Endometrial microvascular endothelial cells (primary cell): ENCODE data around the gene PFKFB4. TPM values are rescaled to one million over a fixed set of nuclear protein-coding genes. Genes with fewer than 3 reads are reported as not detected.
"Not testable (repeated sequence)": the region's sequence is repeated elsewhere in the genome, so short reads cannot be mapped to it uniquely, and the experiment has no call there.

Source experiments
- in situ Hi-C: cut with HindIII; loops from 2 replicates; pipeline ENCODE4 v1.10.0; 2017; ENCODE audit warnings: low sequenced_read_pairs, low pct_unique_long_range_greater_than_20kb; ENCODE audit errors: inconsistent ontology term
- total RNA-seq: library from RNA; depleted of rRNA; stranded (reverse); fragments of >200 nt; gene quantifications from one replicate; pipeline ENCODE4 v1.2.3, GENCODE V29; 2015; ENCODE audit errors: inconsistent ontology term

PFKFB4 gene
- total RNA-seq, 1 donor from 2014 or later: 3.3 TPM

- in situ Hi-C loops: not testable (repeated sequence)
Observed at GRCh38 chr3:48474031-48474430, 82.6 kb downstream of the PFKFB4 start.

- in situ Hi-C loops: no loop called here
Observed at GRCh38 chr3:48473617-48473952, 83.0 kb downstream of the PFKFB4 start.

- in situ Hi-C loops: no loop called here
Observed at GRCh38 chr3:48472923-48473616, 83.5 kb downstream of the PFKFB4 start.

GRCh38 chr3:48472673-48472922 is 84.0 kb downstream of the PFKFB4 start:
- in situ Hi-C loops: no loop called here

- in situ Hi-C loops: no loop called here
Observed at GRCh38 chr3:48470286-48470685, 86.3 kb downstream of the PFKFB4 start.

- in situ Hi-C loops: no loop called here
Observed at GRCh38 chr3:48469046-48469915, 87.3 kb downstream of the PFKFB4 start.

GRCh38 chr3:48468329-48468731 is 88.3 kb downstream of the PFKFB4 start:
- in situ Hi-C loops: no loop called here

Other genes starting within 250 kb of the PFKFB4 start
- not detected for gene SPINK8, start 223.1 kb downstream of the PFKFB4 start, total RNA-seq
- gene FBXW12, start 184.6 kb downstream of the PFKFB4 start, total RNA-seq: not detected
- 12.2 TPM for gene PLXNB1, start 126.7 kb downstream of the PFKFB4 start, total RNA-seq
- 20.8 TPM for gene CCDC51, start 116.7 kb downstream of the PFKFB4 start, total RNA-seq
- 329 TPM for gene TMA7, start 116.5 kb downstream of the PFKFB4 start, total RNA-seq
- 10.7 TPM for gene ATRIP, start 110.1 kb downstream of the PFKFB4 start, total RNA-seq
- gene SHISA5, start 52.6 kb downstream of the PFKFB4 start, total RNA-seq: 359 TPM
- not detected for gene UCN2, start 7.0 kb upstream of the PFKFB4 start, total RNA-seq
- gene COL7A1, start 38.5 kb upstream of the PFKFB4 start, total RNA-seq: not detected
- 355 TPM for gene UQCRC1, start 52.8 kb upstream of the PFKFB4 start, total RNA-seq
- gene TMEM89, start 65.0 kb upstream of the PFKFB4 start, total RNA-seq: not detected
- gene SLC26A6, start 78.7 kb upstream of the PFKFB4 start, total RNA-seq: 22.5 TPM
- 1.0 TPM for gene CELSR3, start 106.1 kb upstream of the PFKFB4 start, total RNA-seq
- gene NCKIPSD, start 129.1 kb upstream of the PFKFB4 start, total RNA-seq: 16.7 TPM
- 42.0 TPM for gene IP6K2, start 160.4 kb upstream of the PFKFB4 start, total RNA-seq